T-helper 1 cell treated with Interleukin-12 subunit alpha and Interleukin-12 subunit beta and Interleukin-4 antibody, amounts not matched to agents 30 μg/mL and 1 μg/mL, for 36 hours (primary cell): ENCODE results near the gene ADAMTS18.

ENCODE experiments used
- H3K27ac Mint-ChIP-seq: one replicate; pipeline ENCODE4 v1.8.0; 2021; ENCODE audit warnings: mild to moderate bottlenecking, mixed read lengths
- H3K27me3 Mint-ChIP-seq: one replicate; pipeline ENCODE4 v1.8.0; 2021; ENCODE audit warnings: low read depth, mixed read lengths
- H3K36me3 Mint-ChIP-seq: one replicate; pipeline ENCODE4 v1.8.0; 2021; ENCODE audit warnings: low read depth, mixed read lengths
- H3K4me1 Mint-ChIP-seq: one replicate; pipeline ENCODE4 v1.8.0; 2021; ENCODE audit warnings: low read depth, mixed read lengths
- H3K4me3 Mint-ChIP-seq: one replicate; pipeline ENCODE4 v1.8.0; 2021; ENCODE audit warnings: mild to moderate bottlenecking, moderate library complexity, mixed read lengths
- H3K9me3 Mint-ChIP-seq: one replicate; pipeline ENCODE4 v1.8.0; 2021; ENCODE audit warnings: mixed read lengths

Gene ADAMTS18

GRCh38 chr16:77393955-77394354, 40.9 kb downstream of the ADAMTS18 start:
- Mint-ChIP-seq H3K36me3 (no peaks in the 10 kb centered on the region), H3K27ac (no peak overlapping the region), H3K4me3 (no peak overlapping the region), H3K9me3 (peaks cover 5% of the 10 kb centered on the region), H3K4me1 (no peaks in the 10 kb centered on the region), H3K27me3 (no peaks in the 10 kb centered on the region)

GRCh38 chr16:77387815-77388209, 47.0 kb downstream of the ADAMTS18 start:
- H3K27me3 Mint-ChIP-seq, result no peaks in the 10 kb centered on the region
- H3K27ac Mint-ChIP-seq, result no peak overlapping the region
- no peaks in the 10 kb centered on the region for H3K4me1 Mint-ChIP-seq
- H3K4me3 Mint-ChIP-seq, result no peak overlapping the region
- peaks cover 4% of the 10 kb centered on the region for H3K9me3 Mint-ChIP-seq
- no peaks in the 10 kb centered on the region for H3K36me3 Mint-ChIP-seq

- Mint-ChIP-seq H3K36me3 (no peaks in the 10 kb centered on the region), H3K27ac (no peak overlapping the region), H3K27me3 (no peaks in the 10 kb centered on the region), H3K4me3 (no peak overlapping the region), H3K9me3 (no peaks in the 10 kb centered on the region), H3K4me1 (no peaks in the 10 kb centered on the region)
Observed at GRCh38 chr16:77386831-77387814, 47.7 kb downstream of the ADAMTS18 start.

GRCh38 chr16:77385481-77385880, 49.4 kb downstream of the ADAMTS18 start:
- H3K9me3 Mint-ChIP-seq, result no peaks in the 10 kb centered on the region
- no peak overlapping the region for H3K27ac Mint-ChIP-seq
- no peak overlapping the region for H3K4me3 Mint-ChIP-seq
- H3K4me1 Mint-ChIP-seq, result no peaks in the 10 kb centered on the region
- H3K27me3 Mint-ChIP-seq, result no peaks in the 10 kb centered on the region
- H3K36me3 Mint-ChIP-seq, result no peaks in the 10 kb centered on the region

GRCh38 chr16:77383606-77384187, 51.1 kb downstream of the ADAMTS18 start:
- H3K4me1 Mint-ChIP-seq, result no peaks in the 10 kb centered on the region
- H3K27ac Mint-ChIP-seq, result no peak overlapping the region
- H3K36me3 Mint-ChIP-seq, result no peaks in the 10 kb centered on the region

GRCh38 chr16:77376358-77376757, 58.5 kb downstream of the ADAMTS18 start:
- Mint-ChIP-seq H3K27me3 (no peaks in the 10 kb centered on the region), H3K36me3 (no peaks in the 10 kb centered on the region), H3K27ac (no peak overlapping the region), H3K4me3 (no peak overlapping the region), H3K4me1 (no peaks in the 10 kb centered on the region), H3K9me3 (no peaks in the 10 kb centered on the region)

More at GRCh38 chr16:77383606-77384187, 51.1 kb downstream of the ADAMTS18 start:
- no peaks in the 10 kb centered on the region for H3K9me3 Mint-ChIP-seq
- H3K27me3 Mint-ChIP-seq, result no peaks in the 10 kb centered on the region
- H3K4me3 Mint-ChIP-seq, result no peak overlapping the region

- no peaks in the 10 kb centered on the region for H3K4me1 Mint-ChIP-seq
- no peaks in the 10 kb centered on the region for H3K27me3 Mint-ChIP-seq
- no peak overlapping the region for H3K27ac Mint-ChIP-seq
- no peaks in the 10 kb centered on the region for H3K36me3 Mint-ChIP-seq
- no peaks in the 10 kb centered on the region for H3K9me3 Mint-ChIP-seq
- H3K4me3 Mint-ChIP-seq, result no peak overlapping the region
Observed at GRCh38 chr16:77375396-77375795, 59.4 kb downstream of the ADAMTS18 start.

- Mint-ChIP-seq H3K4me3 (no peak overlapping the region), H3K36me3 (no peaks in the 10 kb centered on the region), H3K27me3 (peaks cover 5% of the 10 kb centered on the region), H3K27ac (no peak overlapping the region), H3K9me3 (no peaks in the 10 kb centered on the region), H3K4me1 (no peaks in the 10 kb centered on the region)
Observed at GRCh38 chr16:77374384-77374783, 60.5 kb downstream of the ADAMTS18 start.

GRCh38 chr16:77373726-77374125, 61.1 kb downstream of the ADAMTS18 start:
- peaks cover 5% of the 10 kb centered on the region for H3K27me3 Mint-ChIP-seq
- no peak overlapping the region for H3K27ac Mint-ChIP-seq
- no peaks in the 10 kb centered on the region for H3K36me3 Mint-ChIP-seq
- H3K4me3 Mint-ChIP-seq, result no peak overlapping the region
- H3K4me1 Mint-ChIP-seq, result no peaks in the 10 kb centered on the region
- H3K9me3 Mint-ChIP-seq, result no peaks in the 10 kb centered on the region

- H3K4me1 Mint-ChIP-seq, result no peaks in the 10 kb centered on the region
- H3K27ac Mint-ChIP-seq, result no peak overlapping the region
- peaks cover 3% of the 10 kb centered on the region for H3K27me3 Mint-ChIP-seq
- H3K4me3 Mint-ChIP-seq, result no peak overlapping the region
- no peaks in the 10 kb centered on the region for H3K36me3 Mint-ChIP-seq
- no peaks in the 10 kb centered on the region for H3K9me3 Mint-ChIP-seq
Observed at GRCh38 chr16:77364770-77365169, 70.1 kb downstream of the ADAMTS18 start.

- Mint-ChIP-seq H3K27ac (no peak overlapping the region), H3K9me3 (no peaks in the 10 kb centered on the region), H3K36me3 (no peaks in the 10 kb centered on the region), H3K4me1 (no peaks in the 10 kb centered on the region), H3K4me3 (no peak overlapping the region), H3K27me3 (no peaks in the 10 kb centered on the region)
Observed at GRCh38 chr16:77359065-77359502, 75.8 kb downstream of the ADAMTS18 start.

GRCh38 chr16:77353587-77354263, 81.1 kb downstream of the ADAMTS18 start:
- no peak overlapping the region for H3K27ac Mint-ChIP-seq
- H3K4me3 Mint-ChIP-seq, result no peak overlapping the region
- H3K4me1 Mint-ChIP-seq, result no peaks in the 10 kb centered on the region
- H3K9me3 Mint-ChIP-seq, result no peaks in the 10 kb centered on the region
- no peaks in the 10 kb centered on the region for H3K36me3 Mint-ChIP-seq
- H3K27me3 Mint-ChIP-seq, result peaks cover 12% of the 10 kb centered on the region

- no peak overlapping the region for H3K4me3 Mint-ChIP-seq
- no peaks in the 10 kb centered on the region for H3K4me1 Mint-ChIP-seq
- no peak overlapping the region for H3K27ac Mint-ChIP-seq
- peaks cover 8% of the 10 kb centered on the region for H3K27me3 Mint-ChIP-seq
- H3K9me3 Mint-ChIP-seq, result no peaks in the 10 kb centered on the region
- no peaks in the 10 kb centered on the region for H3K36me3 Mint-ChIP-seq
Observed at GRCh38 chr16:77344341-77344740, 90.5 kb downstream of the ADAMTS18 start.

- Mint-ChIP-seq H3K36me3 (no peaks in the 10 kb centered on the region), H3K4me3 (no peak overlapping the region)
Observed at GRCh38 chr16:77336637-77337036, 98.2 kb downstream of the ADAMTS18 start.

More at GRCh38 chr16:77336637-77337036, 98.2 kb downstream of the ADAMTS18 start:
- no peaks in the 10 kb centered on the region for H3K4me1 Mint-ChIP-seq
- H3K27ac Mint-ChIP-seq, result no peak overlapping the region
- H3K27me3 Mint-ChIP-seq, result no peaks in the 10 kb centered on the region
- H3K9me3 Mint-ChIP-seq, result no peaks in the 10 kb centered on the region
